Stimulated activated naive CD8-positive, alpha-beta T cell treated with anti-CD3 and anti-CD28 coated beads, Interleukin-15, amount 100 ng/mL, for 72 hours (primary cell): ENCODE data around the gene DUS1L.

Source experiments
- ATAC-seq: fragments of 150-1000 bp; cut with Tn5 transposase; 2 replicates; pipeline ENCODE4 v1.10.0; 2021; ENCODE audit warnings: mild to moderate bottlenecking, moderate library complexity
- DNase-seq, 2 donors: peaks; one replicate each; pipeline ENCODE4 v3.0.0; 2021 to 2022
- H3K27ac Mint-ChIP-seq, 2 donors: one replicate each; pipeline ENCODE4 v1.8.0; 2022; ENCODE audit warnings: mild to moderate bottlenecking in 2 of 2, mixed read lengths in 2 of 2, moderate library complexity in 2 of 2
- H3K27me3 Mint-ChIP-seq: one replicate; pipeline ENCODE4 v1.8.0; 2022; ENCODE audit warnings: mixed read lengths
- H3K4me1 Mint-ChIP-seq: one replicate; pipeline ENCODE4 v1.8.0; 2022; ENCODE audit warnings: mild to moderate bottlenecking, mixed read lengths
- H3K4me3 Mint-ChIP-seq, 2 donors: one replicate each; pipeline ENCODE4 v1.8.0; 2022; ENCODE audit warnings: mild to moderate bottlenecking in 2 of 2, mixed read lengths in 2 of 2, moderate library complexity in 1 of 2
- H3K9me3 Mint-ChIP-seq, 2 donors: one replicate each; pipeline ENCODE4 v1.8.0; 2022; ENCODE audit warnings: mixed read lengths in 2 of 2

Gene DUS1L

DNA sequence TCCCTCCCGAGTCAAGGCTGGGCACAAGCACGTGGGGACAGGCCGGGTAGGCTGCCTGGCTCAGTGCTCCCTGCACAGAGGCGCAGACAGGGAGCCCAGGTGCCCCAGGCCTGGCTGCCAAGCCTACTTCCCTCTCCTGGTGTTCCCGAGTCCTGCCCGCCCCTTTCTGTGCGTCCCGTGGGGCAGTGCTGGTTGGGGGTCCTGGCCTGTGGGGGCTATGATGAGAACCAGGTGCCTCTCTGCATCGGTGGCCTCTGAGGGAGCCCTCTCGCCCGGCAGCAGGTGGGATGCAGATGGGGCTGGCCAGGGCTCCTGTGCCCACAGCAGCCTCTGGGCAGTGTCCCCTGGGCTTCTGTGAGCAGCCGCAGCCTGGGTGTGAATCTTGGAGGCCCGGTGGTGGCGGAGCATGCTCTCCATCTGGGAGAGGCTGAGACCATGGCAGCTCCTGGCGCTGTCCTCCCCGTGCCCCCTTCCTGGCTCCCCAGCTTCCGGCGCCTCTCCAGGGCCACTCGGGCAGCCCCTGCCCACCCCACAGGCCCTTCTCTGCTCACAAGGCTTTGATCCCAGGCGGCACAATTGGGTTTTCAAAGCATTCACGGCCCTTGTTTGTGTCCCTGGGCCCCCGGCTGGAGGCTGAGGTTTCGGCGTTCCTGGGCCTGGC is 50.2 kb downstream of the DUS1L start:
- Mint-ChIP-seq H3K27ac (peak overlapping the region in 1 of 2 donors; percentile 63), H3K27me3 (no peaks in the 10 kb centered on the region), H3K4me1 (peaks cover 19% of the 10 kb centered on the region), H3K9me3 (no peaks in the 10 kb centered on the region), H3K4me3 (no peak overlapping the region)
- ATAC-seq (no peak), DNase-seq (no peak)

DNA sequence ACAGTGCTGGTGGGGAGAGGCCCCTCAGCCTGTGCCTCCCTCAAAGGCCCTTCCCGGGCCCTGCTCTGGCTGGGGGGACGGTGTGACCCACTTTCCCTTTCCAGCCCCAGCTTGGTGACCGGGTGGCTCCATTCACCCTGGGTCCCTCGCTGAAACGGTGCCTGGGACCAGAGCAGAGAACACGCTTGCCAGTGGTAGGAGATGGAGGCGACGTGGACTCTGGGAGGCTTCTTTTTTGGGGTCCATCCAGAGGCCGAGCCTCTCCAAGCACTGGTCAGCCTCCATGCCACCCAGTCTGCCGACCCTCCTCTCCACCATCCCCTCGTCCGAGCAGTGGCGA is 50.7 kb downstream of the DUS1L start:
- peak overlapping the region in 1 of 2 donors; percentile 63 for H3K27ac Mint-ChIP-seq
- H3K4me1 Mint-ChIP-seq: peaks cover 14% of the 10 kb centered on the region
- ATAC-seq (no peak), DNase-seq (no peak)
- H3K27me3 Mint-ChIP-seq: no peaks in the 10 kb centered on the region
- no peak overlapping the region for H3K4me3 Mint-ChIP-seq
- H3K9me3 Mint-ChIP-seq: no peaks in the 10 kb centered on the region

DNA sequence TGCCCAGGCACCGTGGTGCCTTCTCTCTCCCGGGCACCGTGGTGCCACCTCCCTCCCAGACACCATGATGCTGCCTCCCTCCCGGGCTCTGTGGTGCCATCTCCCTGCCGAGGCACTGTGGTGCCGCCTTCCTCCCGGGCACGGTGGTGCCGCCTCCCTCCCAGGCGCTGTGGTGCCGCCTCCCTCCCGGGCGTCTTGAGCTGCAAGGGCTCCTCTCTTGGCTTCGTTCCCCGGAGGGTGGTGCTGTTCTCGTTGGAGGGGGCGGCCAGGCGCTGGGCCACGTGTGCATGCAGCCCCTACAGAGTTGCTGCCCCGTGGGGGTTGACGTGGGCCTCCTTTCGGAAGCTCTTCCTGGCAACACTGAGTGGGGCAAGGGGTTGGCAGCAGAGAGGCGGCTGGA is 51.2 kb downstream of the DUS1L start:
- H3K9me3 Mint-ChIP-seq: no peaks in the 10 kb centered on the region
- H3K4me3 Mint-ChIP-seq: no peak overlapping the region
- peaks cover 16% of the 10 kb centered on the region for H3K4me1 Mint-ChIP-seq

DNA sequence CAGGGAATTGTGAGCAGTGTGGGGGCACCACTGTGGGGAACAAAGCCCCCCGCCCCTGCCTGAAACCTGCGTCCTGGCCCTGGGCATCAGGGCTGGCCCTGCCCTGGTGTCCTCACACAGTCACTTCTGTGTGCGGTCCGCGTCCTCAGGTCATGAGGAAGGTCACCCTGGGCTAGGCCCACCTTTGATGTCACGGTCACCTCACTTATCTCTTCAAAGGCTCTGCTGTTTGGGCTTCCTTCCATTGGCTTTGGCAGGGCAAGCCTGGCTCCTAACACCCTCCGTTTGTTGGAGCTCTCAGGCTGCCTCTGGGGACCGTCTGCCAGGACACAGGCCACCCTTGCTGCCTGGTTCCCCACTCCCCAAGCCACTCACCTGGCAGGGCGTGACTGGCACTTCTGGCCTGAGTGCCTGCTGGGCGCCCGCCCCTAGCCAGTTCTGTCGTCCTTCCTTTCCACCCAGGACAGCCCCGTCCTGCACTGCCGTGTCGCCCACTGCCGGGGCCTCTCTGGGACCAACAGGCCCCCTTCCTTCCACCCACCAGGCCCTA is 51.8 kb downstream of the DUS1L start:
- ATAC-seq (no peak), DNase-seq (no peak)
- no peaks in the 10 kb centered on the region for H3K9me3 Mint-ChIP-seq
- no peak overlapping the region for H3K27ac Mint-ChIP-seq
- H3K4me3 Mint-ChIP-seq: no peak overlapping the region
- peaks cover 19% of the 10 kb centered on the region for H3K4me1 Mint-ChIP-seq
- no peaks in the 10 kb centered on the region for H3K27me3 Mint-ChIP-seq

More for the DNA sequence above, 51.2 kb downstream of the DUS1L start:
- ATAC-seq: peak; percentile 2
- Mint-ChIP-seq H3K27me3 (no peaks in the 10 kb centered on the region), H3K27ac (no peak overlapping the region)
- DNase-seq: no peak

DNA sequence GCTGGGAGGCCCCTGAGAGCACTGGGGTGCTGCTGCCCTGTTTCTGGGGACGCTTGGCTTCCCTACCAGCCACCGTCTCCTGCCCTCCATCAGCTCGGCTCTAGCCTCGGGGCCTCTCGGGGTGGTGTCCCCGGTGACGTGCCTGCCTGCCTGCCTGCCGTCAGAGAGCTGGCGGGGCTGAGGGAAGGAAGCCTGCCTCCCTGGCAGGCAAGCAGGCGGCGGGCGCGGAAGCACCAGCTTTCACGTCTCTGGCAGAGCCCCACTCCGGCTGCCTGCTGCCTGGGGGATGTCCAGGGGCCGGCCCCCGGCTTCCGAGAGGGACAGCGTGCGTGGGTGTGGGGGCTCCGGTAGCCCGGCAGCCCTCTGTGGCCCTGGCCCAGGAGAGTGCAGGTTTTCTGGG is 52.3 kb downstream of the DUS1L start:
- Mint-ChIP-seq H3K4me3 (no peak overlapping the region), H3K27me3 (no peaks in the 10 kb centered on the region), H3K9me3 (no peaks in the 10 kb centered on the region), H3K4me1 (peaks cover 14% of the 10 kb centered on the region), H3K27ac (peak overlapping the region in 1 of 2 donors; percentile 19)
- DNase-seq (no peak), ATAC-seq (no peak)

DNA sequence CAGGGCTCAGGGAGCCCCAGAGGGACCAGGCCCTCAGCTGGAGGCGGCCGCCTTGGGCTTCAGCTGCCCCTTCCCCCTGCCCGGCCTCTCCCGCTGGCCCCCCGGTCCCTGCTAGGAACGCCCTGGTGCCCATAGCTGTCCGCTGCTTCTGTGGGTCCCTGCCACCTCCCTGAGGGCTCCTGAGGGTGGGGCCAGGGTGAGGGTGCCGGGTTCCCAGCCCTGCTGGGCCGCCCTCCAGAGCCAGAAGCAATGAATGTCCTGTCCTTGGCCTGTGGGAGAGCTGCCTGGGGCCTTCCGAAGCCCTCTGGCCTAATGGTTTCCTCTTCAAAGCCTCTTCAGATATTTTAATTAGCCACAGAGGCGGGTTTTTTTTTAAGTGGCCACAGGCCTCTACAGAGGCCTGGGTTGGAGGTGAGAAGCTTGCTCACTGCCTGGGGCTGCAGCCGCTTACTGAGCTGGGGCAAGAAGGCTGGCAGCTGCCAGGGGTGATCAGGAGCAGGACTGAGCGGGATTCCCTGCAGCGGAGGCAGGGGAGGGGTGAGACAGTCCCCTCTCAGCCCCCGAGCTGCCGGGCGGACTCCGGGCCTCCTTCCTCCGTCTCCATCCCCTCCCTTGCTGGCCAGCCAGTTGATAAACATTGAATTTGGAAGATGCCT is 52.8 kb downstream of the DUS1L start:
- ATAC-seq: no peak
- no peaks in the 10 kb centered on the region for H3K9me3 Mint-ChIP-seq
- no peak overlapping the region for H3K4me3 Mint-ChIP-seq
- DNase-seq: no peak
- peaks cover 14% of the 10 kb centered on the region for H3K4me1 Mint-ChIP-seq
- H3K27me3 Mint-ChIP-seq: no peaks in the 10 kb centered on the region
- peak overlapping the region in 1 of 2 donors; percentile 63 for H3K27ac Mint-ChIP-seq

DNA sequence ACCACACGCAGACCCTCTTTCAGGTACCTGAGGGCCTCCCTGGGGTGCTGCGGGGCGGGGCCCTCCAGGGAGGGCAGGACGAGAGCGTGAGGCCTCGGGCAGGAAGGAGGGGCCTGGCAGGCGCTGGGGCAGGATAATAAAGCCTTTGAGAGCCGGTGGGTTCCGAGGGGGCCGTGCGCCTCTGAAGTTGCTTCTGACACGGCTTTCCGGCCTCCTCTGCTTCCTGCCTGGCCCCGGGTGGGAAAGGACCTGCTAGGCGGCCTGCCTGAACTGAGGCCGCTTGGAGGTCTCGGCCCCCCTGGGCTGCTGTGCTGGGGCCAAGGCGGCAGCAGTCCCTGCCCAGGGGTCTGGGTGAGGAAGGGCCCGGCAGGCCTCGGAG is 53.4 kb downstream of the DUS1L start:
- Mint-ChIP-seq H3K27me3 (no peaks in the 10 kb centered on the region), H3K4me1 (peaks cover 9% of the 10 kb centered on the region), H3K9me3 (no peaks in the 10 kb centered on the region)

DNA sequence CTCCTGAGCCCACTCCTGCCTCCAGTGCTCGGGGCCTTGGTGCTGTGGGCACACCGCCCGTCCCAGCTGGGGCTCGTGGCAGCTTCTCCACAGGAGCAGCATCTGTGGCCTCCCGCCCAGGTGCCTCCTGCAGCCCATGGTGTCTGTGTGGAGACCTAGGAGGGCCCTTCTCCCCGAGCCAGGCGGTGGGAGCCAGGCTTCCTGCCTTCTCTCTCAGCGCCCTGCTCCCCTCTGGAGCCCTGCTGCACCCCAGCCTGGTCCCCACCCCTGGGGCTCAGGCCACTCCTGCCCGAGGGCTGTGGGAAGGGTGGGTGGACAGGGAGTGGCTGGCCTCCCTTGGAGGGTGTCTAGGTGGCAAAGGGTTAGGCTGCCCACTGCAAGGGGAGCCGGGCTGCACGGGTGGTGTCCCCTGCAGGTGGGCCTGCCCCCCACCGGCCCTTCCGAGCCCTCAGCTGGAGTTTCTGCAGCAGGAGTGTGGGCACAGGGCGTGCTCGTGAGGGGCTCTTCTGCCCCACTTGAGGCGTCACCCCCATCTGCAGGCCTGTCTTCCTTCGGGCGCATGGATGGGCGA is 53.9 kb downstream of the DUS1L start:
- H3K4me1 Mint-ChIP-seq: peaks cover 9% of the 10 kb centered on the region
- H3K4me3 Mint-ChIP-seq: no peak overlapping the region

More for the DNA sequence above, 53.4 kb downstream of the DUS1L start:
- Mint-ChIP-seq H3K27ac (no peak overlapping the region), H3K4me3 (no peak overlapping the region)
- no peak for ATAC-seq
- DNase-seq: no peak

DNA sequence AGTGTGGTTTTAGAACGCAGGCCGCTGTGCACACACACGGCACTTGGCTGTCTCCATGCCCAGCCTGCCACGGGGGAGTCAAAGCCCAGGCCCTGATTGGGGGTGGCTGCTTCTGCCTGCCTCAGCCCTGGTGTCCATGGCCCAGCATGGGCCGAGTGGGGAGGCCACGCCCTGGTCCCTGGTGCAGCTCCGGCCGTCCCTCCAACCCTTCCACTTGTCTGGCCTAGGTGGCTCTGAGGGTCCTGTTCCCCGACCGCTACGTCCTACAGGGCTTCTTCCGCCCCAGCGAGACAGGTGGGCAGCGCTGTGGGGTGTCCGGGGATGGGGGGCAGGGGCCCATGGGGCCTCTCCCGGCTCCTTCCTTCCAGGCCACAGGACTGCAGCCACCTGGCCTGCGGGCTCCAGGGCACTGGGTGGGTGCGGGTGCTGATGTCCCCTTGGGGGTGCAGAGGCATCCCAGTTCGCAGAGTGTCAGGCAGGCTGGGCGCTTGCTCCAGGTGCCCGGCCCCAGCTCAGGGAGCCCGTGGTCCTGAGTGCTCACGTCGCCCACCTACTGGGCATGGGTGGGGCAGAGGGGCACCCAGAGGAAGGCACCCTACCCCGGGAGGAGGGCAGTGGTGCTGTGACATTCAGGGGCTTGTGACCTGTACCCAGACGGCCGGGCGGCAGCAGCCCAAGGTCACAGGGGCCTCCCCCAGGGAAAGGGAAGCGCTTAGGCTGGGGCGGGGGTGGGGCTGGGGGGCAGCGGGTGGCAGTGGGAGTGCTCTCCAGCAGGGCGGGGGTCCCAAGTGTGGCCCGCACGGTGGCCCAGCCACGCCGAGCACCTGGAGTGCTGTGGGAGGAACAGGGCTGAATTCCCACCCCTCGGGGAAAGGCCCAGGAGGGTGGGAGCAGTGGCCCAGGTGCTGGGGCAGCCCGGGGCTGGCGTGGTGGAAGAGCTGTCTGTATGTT is 54.8 kb downstream of the DUS1L start:
- peaks cover 9% of the 10 kb centered on the region for H3K4me1 Mint-ChIP-seq
- ATAC-seq: no peak
- H3K9me3 Mint-ChIP-seq: no peaks in the 10 kb centered on the region
- DNase-seq: no peak
- H3K27ac Mint-ChIP-seq: no peak overlapping the region
- no peak overlapping the region for H3K4me3 Mint-ChIP-seq
- H3K27me3 Mint-ChIP-seq: no peaks in the 10 kb centered on the region

More for the DNA sequence above, 53.9 kb downstream of the DUS1L start:
- ATAC-seq: no peak
- no peaks in the 10 kb centered on the region for H3K9me3 Mint-ChIP-seq
- no peak overlapping the region for H3K27ac Mint-ChIP-seq
- H3K27me3 Mint-ChIP-seq: no peaks in the 10 kb centered on the region
- DNase-seq: no peak

DNA sequence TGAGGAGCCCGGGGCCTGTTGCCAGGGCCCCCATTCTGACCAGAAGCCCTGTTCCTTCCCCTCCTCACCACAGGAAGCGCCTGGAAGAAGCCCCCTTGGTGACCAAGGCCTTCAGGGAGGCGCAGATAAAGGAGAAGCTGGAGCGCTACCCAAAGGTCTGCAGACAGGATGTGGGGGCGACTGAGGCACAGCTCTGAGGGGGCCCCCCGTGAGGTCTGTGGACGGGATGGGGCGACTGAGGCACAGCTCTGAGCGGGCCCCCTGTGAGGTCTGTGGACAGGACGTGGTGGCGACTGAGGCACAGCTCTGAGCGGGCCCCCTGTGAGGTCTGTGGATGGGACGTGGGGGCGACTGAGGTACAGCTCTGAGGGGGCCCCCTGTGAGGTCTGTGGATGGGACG is 56.2 kb downstream of the DUS1L start:
- Mint-ChIP-seq H3K27me3 (no peaks in the 10 kb centered on the region), H3K4me1 (peaks cover 9% of the 10 kb centered on the region), H3K4me3 (peak overlapping the region in 1 of 2 donors; percentile 44), H3K9me3 (no peaks in the 10 kb centered on the region), H3K27ac (no peak overlapping the region)
- ATAC-seq (peak; percentile 33), DNase-seq (no peak)

DNA sequence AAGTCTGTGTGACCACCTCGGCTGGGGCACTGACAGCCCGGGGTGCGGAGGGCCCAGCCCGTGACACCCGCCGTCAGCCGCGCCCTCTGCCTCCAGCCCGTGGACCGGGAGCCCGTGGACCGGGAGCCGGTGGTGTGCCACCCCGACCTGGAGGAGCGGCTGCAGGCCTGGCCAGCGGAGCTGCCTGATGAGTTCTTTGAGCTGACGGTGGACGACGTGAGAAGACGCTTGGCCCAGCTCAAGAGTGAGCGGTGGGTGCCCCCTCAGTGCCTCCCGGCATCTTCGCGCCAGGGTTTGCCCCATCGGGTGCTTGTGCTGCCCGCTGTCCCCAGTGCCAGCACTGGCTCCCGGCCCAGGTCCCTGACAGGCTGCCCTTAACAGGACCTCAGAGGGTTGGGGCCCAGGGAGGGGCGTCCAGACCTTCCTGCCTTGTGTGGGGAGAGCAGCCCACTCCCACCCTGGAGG is 56.6 kb downstream of the DUS1L start:
- ATAC-seq (peak; percentile 11), DNase-seq (no peak)
- Mint-ChIP-seq H3K27me3 (no peaks in the 10 kb centered on the region), H3K4me1 (peaks cover 9% of the 10 kb centered on the region), H3K9me3 (no peaks in the 10 kb centered on the region), H3K4me3 (peak overlapping the region in 1 of 2 donors; percentile 44), H3K27ac (no peak overlapping the region)

DNA sequence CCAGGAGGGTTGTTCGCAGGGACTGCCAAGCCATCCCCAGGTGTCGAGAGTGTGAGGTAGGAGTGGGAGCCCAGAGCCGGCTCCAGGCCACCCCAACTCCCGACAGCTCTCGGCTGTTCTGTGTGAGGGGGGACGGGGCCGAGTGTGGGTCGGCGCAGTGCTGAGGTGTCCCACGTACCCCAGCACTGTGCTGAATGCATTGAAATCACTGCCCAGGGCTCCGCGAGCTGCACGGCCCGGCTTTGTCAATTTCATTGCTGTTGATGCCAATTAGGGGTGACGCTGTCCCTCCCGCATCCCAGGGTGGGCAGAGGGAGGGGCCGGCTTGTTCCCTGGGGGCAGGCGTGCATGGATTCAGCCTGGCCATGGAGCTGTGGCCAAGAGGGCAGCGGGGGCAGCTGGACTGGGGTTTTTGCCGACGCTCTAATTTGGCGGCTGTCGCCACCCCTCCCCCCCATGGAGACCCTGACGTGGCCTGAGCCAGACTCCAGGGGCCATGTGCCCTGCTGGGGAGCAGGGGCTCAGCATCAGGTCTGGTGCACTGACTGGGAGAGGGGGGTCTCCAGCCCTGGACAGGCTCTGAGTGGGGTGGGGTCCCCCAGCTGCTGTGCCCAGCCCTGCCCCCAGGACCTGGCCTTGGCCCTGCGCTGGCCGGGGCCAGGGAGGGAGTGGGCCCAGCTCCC is 57.2 kb downstream of the DUS1L start:
- Mint-ChIP-seq H3K4me3 (no peak overlapping the region), H3K4me1 (peaks cover 9% of the 10 kb centered on the region), H3K27ac (no peak overlapping the region), H3K27me3 (no peaks in the 10 kb centered on the region), H3K9me3 (no peaks in the 10 kb centered on the region)
- DNase-seq: no peak
- peak; percentile 29 for ATAC-seq
